ENCODE data around the gene QRFP.

Gene QRFP

DNA sequence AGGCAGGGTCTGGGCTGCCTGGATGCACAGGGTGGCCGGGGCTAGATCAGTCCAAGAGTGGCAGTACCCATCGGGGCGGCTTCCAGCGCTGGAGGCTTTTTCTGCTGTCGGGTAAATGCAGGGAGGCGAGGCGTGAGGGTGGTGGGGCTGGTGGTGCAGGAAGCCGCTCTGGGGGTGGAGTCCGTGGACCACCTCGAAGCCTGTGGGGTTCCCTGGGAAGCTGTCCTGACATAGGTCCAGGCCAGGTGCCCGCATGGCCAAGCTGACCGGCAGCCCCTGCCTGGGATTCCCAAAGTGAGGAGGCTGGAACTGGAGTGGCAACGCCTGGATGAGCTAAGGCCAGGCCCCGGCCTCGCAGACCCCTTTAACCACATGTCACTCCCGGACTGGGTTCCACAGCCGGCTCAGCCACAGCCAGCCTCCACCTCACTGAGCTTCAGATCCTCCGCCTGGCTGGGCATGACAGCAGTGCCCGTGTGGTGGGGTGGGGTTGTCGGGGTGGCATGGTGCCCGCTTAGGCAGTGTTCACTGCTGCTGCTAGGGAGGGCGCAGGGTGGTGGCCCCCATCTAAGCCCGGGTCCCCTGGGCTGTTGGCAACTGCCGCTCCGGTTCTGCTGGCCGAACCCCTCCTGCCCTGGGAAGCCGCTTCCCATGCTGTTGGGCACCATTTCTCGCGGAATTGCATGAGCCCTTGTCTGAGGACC is 1.4 kb upstream of the QRFP start:
- TF ChIP-seq, protein P1, sequence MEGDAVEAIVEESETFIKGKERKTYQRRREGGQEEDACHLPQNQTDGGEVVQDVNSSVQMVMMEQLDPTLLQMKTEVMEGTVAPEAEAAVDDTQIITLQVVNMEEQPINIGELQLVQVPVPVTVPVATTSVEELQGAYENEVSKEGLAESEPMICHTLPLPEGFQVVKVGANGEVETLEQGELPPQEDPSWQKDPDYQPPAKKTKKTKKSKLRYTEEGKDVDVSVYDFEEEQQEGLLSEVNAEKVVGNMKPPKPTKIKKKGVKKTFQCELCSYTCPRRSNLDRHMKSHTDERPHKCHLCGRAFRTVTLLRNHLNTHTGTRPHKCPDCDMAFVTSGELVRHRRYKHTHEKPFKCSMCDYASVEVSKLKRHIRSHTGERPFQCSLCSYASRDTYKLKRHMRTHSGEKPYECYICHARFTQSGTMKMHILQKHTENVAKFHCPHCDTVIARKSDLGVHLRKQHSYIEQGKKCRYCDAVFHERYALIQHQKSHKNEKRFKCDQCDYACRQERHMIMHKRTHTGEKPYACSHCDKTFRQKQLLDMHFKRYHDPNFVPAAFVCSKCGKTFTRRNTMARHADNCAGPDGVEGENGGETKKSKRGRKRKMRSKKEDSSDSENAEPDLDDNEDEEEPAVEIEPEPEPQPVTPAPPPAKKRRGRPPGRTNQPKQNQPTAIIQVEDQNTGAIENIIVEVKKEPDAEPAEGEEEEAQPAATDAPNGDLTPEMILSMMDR (IDR thresholded peaks at IDR 0.05; ENCODE audit: extremely low read depth, missing control alignments), result no peak
- no peak for DNase-seq (ENCODE audit: low spot score)

DNA sequence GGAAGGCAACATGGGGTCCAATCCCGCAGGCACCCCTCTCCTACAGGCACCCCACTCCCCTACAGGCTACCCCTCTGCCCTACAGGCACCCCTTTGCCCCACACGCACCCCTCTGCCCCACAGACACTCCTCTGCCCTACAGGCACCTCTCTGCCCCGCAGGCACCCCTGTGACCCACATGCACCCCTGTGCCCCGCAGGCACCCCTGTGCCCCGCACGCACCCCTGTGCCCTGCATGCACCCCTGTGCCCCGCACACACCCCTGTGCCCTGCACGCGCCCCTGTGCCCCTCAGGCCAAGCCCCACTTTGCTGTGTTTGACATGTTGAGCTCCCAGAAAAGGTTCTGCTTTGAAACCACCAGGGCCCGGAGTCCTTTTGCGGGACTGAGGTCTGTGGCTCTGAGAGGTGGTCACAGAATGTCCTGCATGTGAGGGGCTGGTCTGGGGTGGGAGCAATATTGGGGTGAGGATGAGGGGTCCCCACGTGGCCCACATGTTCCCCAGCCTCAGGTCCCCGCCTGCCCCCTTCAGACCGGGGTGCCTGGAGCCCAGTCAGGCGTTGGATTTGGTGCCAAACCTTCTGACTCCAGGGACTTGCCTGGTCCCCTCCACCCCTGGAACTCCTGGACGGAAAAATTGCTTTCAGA is 616 bp upstream of the QRFP start:
- TF ChIP-seq, protein P1 (IDR thresholded peaks at IDR 0.05; ENCODE audit: extremely low read depth, missing control alignments), result no peak
- no peak for DNase-seq (ENCODE audit: low spot score)

DNA sequence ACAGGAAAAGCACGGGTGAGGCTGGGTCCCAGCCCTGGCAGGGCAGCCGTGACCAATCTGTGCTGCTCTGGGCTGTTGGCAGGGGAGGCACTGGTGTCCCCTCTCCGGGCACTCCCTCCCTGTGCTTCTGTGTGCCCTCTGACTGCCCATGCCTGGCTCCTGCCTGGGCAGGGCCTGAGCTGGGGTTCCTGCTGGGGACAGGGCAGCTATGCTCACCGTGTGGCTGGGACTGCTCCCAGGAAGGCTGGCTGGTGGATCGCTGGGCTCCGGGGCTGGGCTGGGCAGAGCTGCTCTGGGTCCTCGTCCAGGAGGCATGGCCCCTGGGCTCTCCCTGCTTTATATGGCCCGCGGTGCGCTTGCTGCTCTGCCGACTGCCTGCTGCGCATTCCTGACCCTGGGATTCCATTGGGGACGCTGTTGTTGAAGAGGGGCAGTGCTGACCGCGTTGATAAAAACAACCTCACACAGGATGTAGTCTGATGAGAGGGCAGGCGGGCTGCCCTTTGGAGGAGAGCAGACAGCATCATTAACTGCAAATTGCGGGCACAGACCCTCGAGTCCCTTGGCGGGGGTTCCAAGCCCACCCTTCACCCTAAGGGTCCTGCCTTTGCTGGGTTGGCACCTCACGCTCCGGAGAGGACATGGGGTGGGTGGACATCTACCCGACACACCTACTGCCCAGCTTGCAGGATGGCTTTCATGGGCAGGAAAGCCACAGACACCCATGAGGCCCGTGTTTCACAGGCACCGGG is 955 bp downstream of the QRFP start:
- DNase-seq (ENCODE audit: low spot score), result no peak
- TF ChIP-seq, protein P1 (IDR thresholded peaks at IDR 0.05; ENCODE audit: extremely low read depth, missing control alignments), result no peak

DNA sequence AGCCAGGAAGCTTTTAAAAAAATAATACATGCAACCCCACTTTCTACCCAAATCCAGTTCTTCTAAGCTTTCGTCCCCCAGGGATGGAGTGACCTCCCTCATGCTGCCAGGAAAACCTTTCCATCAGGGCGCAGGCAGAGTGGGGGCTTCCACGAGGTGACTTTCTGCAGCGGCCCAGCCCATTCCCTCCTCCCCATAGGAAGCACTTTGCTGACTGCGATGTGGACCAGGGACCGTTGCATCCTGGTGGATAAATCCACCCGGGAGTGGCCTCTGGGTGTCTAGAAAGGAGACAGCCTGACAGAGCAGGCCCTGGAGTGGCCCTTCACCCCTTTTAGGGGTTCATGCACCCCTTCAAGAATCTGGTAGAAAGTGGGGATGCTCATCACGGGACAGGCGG is 1.6 kb downstream of the QRFP start:
- DNase-seq (ENCODE audit: low spot score), result no peak
- TF ChIP-seq, protein P1 (IDR thresholded peaks at IDR 0.05; ENCODE audit: extremely low read depth, missing control alignments), result no peak

DNA sequence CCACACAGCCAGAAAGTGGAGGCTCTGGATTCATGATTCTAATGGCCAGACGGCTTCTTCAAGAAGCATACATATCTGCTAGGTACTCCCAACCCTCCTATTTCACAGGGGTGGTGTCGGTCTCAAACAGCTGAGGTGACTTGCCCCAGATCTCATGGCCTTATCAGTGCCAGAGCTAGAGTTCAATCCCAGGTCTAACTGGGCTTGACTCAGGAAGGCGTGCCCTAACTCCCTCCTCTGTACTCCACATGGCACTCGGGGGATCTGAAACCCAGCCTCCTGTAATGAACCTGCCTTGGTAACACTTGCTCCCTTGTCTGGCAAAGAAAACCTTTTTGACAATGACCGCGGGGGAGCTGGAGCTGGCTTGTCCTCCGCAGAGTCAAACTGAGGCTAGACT is 2.1 kb downstream of the QRFP start:
- TF ChIP-seq, protein P1 (IDR thresholded peaks at IDR 0.05; ENCODE audit: extremely low read depth, missing control alignments), result no peak
- no peak for DNase-seq (ENCODE audit: low spot score)

DNA sequence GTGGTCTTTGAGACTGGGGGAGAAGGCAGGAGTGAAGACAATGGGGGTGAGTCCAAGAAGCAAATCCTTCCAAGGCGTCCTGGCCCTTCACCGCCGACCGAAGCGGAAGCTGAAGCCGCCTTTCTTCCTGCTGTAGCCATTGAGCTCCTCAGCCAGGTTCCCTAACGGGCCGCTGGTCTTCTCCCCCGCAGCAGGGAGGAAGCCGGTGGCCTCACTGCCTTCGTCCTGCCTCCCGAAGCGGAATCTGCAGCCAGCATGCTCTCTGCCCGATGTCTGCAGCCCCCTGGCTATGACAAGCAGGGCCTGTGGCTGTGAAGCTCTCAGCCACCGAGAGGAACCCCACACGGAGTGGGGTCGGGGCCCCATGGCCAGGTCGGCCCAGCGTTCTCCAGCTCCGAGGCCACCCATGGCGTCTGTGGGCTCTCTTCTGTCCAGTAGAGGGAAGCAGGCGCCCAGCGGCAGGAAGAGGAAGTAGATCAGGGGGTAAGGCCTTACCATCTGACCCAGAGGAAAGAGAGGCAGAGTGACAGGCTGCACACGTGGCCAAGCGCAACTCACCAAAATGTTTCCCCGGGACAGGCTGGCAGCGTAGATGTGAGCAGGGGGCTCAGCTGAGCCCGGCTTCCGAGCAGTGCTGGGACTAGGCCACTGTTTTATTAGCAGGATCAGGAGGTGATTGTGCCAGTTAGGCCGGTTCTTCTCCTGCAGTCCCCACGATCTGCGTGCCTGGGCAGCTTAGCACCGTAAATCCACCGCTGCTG is 3.1 kb downstream of the QRFP start:
- no peak for DNase-seq (ENCODE audit: low spot score)
- TF ChIP-seq, protein P1 (IDR thresholded peaks at IDR 0.05; ENCODE audit: extremely low read depth, missing control alignments), result no peak

All from GM20000 (cell line).